ENCODE measurements around the gene SMIM31. TPM values are rescaled to one million over a fixed set of nuclear protein-coding genes. Genes with fewer than 3 reads are reported as not detected.

SMIM31 gene
- not detected for total RNA-seq

- no peak for DNase-seq
These were observed at the start of gene SMIM31 for GRCh38 chr4:164753873-164754488. Gene SMIM31 (plus strand): TSS chr4:164754131. CDS start chr4:164770444, 16,313 bp downstream.

- DNase-seq = no peak
These were observed 47.3 kb upstream of the SMIM31 start for GRCh38 chr4:164706675-164707074.

- DNase-seq = no peak
These were observed 37.0 kb upstream of the SMIM31 start for GRCh38 chr4:164716901-164717300.

- no peak for DNase-seq
These were observed 35.1 kb upstream of the SMIM31 start for GRCh38 chr4:164718827-164719226.

- no peak for DNase-seq
These were observed 28.9 kb upstream of the SMIM31 start for GRCh38 chr4:164725066-164725465.

GRCh38 chr4:164730705-164731393 lies 23.1 kb upstream of the SMIM31 start:
- no peak for DNase-seq

- DNase-seq = peak; percentile 11
These were observed 22.0 kb upstream of the SMIM31 start for GRCh38 chr4:164731827-164732474.

- no peak for DNase-seq
These were observed 19.4 kb upstream of the SMIM31 start for GRCh38 chr4:164734484-164734883.

GRCh38 chr4:164748375-164748774 lies 5.6 kb upstream of the SMIM31 start:
- no peak for DNase-seq

- no peak for DNase-seq
These were observed 1.5 kb downstream of the SMIM31 start for GRCh38 chr4:164755432-164755831.

GRCh38 chr4:164756686-164757085 lies 2.8 kb downstream of the SMIM31 start:
- no peak for DNase-seq

GRCh38 chr4:164761241-164761640 lies 7.3 kb downstream of the SMIM31 start:
- DNase-seq = no peak

- no peak for DNase-seq
These were observed 7.9 kb downstream of the SMIM31 start for GRCh38 chr4:164761746-164762275.

- no peak for DNase-seq
These were observed 11.2 kb downstream of the SMIM31 start for GRCh38 chr4:164765096-164765495.

GRCh38 chr4:164765833-164766232 lies 11.9 kb downstream of the SMIM31 start:
- no peak for DNase-seq

GRCh38 chr4:164768516-164768915 lies 14.6 kb downstream of the SMIM31 start:
- no peak for DNase-seq

GRCh38 chr4:164770010-164770724 lies 16.2 kb downstream of the SMIM31 start:
- DNase-seq = no peak

GRCh38 chr4:164771088-164771487 lies 17.2 kb downstream of the SMIM31 start:
- no peak for DNase-seq

GRCh38 chr4:164772076-164772475 lies 18.1 kb downstream of the SMIM31 start:
- no peak for DNase-seq

GRCh38 chr4:164779080-164779479 lies 25.1 kb downstream of the SMIM31 start:
- no peak for DNase-seq

GRCh38 chr4:164779811-164780216 lies 25.9 kb downstream of the SMIM31 start:
- no peak for DNase-seq

- DNase-seq = no peak
These were observed 26.9 kb downstream of the SMIM31 start for GRCh38 chr4:164780839-164781238.

- no peak for DNase-seq
These were observed 30.0 kb downstream of the SMIM31 start for GRCh38 chr4:164783976-164784375.
